MG63 (cell line): ENCODE results near the gene HOXB8. TPM values are rescaled to one million over a fixed set of nuclear protein-coding genes. Genes with fewer than 3 reads are reported as not detected.

ENCODE experiments used
- DNase-seq: peaks from one replicate; pipeline ENCODE4 v3.0.0-alpha.2; 2020
- H3K27me3 ChIP-seq: fragments of 250-450 bp; sonication (Bioruptor Pico); 2 replicates; pipeline ENCODE4 v1.5.1; 2020; ENCODE audit warnings: mild to moderate bottlenecking, moderate library complexity
- H3K36me3 ChIP-seq: fragments of 250-450 bp; sonication (Bioruptor Pico); 2 replicates; pipeline ENCODE4 v1.5.1; 2020; ENCODE audit warnings: mild to moderate bottlenecking, moderate library complexity
- H3K4me3 ChIP-seq: fragments of 250-450 bp; sonication (Bioruptor Pico); 2 replicates; pipeline ENCODE4 v1.5.1; 2020; ENCODE audit warnings: mild to moderate bottlenecking, moderate library complexity
- H3K9me3 ChIP-seq: fragments of 250-450 bp; sonication (Bioruptor Pico); 2 replicates; pipeline ENCODE4 v1.5.1; 2020; ENCODE audit warnings: mild to moderate bottlenecking, moderate library complexity
- total RNA-seq: library from RNA; depleted of rRNA; stranded (reverse); fragments of >200 nt; shearing (Covaris generic); gene quantifications from 2 replicates; pipeline ENCODE4 v1.2.3, GENCODE V29; 2014; ENCODE audit warnings: low replicate concordance

Gene HOXB8
- total RNA-seq, 1 experiment from 2014 or later = 3.8 TPM

DNA sequence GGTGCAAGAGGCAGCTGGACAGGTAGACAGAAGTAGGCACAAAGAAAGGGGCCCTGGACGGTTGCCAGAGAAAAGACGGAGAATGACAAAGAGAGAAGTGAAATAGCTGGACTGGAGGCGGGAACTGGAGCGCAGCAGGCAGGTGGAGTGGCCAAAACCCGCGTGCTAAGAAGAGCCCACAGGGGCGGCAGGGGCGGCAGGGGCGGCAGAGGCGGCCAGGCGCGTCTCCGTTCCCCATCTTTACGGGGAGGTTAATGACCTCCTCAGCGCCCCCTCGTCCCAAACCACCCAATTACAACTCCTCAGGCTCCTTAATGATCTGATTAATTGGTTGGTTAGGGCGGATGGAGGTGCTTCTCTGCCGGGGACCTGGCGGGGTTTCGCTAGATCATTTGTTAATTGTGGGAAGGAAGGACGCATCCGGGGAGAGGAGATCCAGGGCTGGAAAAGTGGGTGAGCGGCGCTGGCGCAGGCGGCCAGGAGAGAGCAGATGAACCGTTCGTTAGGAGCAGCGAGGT, 26.5 kb upstream of the HOXB8 start:
- Histone ChIP-seq H3K4me3 (no peak overlapping the region), H3K27me3 (no peaks in the 10 kb centered on the region), H3K9me3 (no peaks in the 10 kb centered on the region; the same call in 1 of the 2 replicates), H3K36me3 (peaks cover 67% of the 10 kb centered on the region)
- no peak for DNase-seq

- Histone ChIP-seq H3K27me3 (no peaks in the 10 kb centered on the region), H3K4me3 (no peak overlapping the region), H3K36me3 (peaks cover 68% of the 10 kb centered on the region), H3K9me3 (no peaks in the 10 kb centered on the region)
- no peak for DNase-seq
Measured at GRCh38 chr17:48640858-48641180, 25.7 kb upstream of the HOXB8 start.

GRCh38 chr17:48639982-48640857, 25.1 kb upstream of the HOXB8 start:
- H3K4me3 ChIP-seq = no peak overlapping the region
- no peaks in the 10 kb centered on the region for H3K9me3 ChIP-seq
- DNase-seq = no peak
- no peaks in the 10 kb centered on the region for H3K27me3 ChIP-seq
- peaks cover 74% of the 10 kb centered on the region for H3K36me3 ChIP-seq

DNA sequence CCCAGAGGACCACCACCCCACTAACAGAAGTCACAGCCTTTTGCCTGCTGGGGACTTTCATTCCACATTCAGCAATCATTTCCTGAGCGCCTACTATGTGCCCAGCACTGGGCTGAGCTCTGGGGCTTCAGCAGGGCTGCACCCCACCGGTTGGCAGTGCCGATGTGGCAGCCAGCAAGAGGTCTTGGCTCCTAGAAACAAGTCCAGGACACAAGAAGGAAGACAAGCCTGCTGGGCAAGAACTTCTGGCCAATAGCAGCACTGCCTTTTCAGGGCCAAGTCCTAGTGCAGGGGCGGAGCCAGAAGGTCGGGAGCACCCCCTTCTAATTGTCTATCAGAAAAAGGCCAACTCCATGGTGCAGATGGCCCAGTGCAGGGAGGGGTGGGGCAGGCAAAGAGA, 24.0 kb upstream of the HOXB8 start:
- DNase-seq = peak; percentile 29
- Histone ChIP-seq H3K9me3 (no peaks in the 10 kb centered on the region), H3K4me3 (no peak overlapping the region), H3K27me3 (no peaks in the 10 kb centered on the region), H3K36me3 (peaks cover 79% of the 10 kb centered on the region)

GRCh38 chr17:48637323-48638260, 22.5 kb upstream of the HOXB8 start:
- Histone ChIP-seq H3K36me3 (peaks cover 73% of the 10 kb centered on the region), H3K9me3 (no peaks in the 10 kb centered on the region), H3K4me3 (no peak overlapping the region), H3K27me3 (no peaks in the 10 kb centered on the region)
- DNase-seq = no peak

DNA sequence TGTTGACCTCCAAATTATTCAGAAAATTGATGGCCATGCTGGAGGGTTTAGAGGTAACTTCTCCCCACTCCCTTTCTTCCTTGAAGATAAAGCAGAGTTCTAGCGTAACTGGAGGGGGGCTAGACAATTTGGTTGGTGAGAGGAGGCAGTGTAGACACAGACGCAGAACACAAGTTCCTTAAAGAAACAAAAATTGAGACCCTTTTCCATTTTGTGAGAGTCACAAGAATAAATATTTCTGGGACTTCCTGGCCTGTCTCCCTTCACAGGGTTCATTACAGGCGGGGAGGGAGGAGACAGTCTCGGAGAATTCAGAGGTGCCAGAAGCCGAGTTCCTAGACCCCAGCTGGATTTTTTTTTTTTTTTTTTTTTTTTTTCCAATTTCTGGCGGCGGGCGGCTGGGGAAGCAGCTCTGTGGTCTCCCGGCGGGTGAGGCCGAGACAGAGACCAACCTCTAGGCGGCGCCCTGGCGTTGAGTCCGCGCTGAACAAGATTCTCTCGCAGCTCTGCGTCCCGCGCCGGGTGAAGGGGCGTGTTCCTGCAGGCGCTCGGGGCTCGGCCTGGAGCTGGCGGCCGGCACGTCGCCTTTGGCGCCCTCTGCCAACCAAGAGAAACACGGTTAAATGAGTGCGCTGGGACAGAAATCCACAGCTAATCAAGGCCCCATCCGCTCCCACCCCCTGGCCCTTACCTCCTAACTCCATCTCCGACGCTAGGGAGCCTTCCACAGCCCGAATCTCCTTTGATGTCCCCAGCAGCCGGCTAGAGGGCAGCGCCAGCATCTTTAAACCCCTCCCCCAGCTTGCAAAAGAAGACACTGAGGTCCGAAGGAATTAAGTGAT, 21.3 kb upstream of the HOXB8 start:
- DNase-seq = no peak
- no peaks in the 10 kb centered on the region for H3K9me3 ChIP-seq

DNA sequence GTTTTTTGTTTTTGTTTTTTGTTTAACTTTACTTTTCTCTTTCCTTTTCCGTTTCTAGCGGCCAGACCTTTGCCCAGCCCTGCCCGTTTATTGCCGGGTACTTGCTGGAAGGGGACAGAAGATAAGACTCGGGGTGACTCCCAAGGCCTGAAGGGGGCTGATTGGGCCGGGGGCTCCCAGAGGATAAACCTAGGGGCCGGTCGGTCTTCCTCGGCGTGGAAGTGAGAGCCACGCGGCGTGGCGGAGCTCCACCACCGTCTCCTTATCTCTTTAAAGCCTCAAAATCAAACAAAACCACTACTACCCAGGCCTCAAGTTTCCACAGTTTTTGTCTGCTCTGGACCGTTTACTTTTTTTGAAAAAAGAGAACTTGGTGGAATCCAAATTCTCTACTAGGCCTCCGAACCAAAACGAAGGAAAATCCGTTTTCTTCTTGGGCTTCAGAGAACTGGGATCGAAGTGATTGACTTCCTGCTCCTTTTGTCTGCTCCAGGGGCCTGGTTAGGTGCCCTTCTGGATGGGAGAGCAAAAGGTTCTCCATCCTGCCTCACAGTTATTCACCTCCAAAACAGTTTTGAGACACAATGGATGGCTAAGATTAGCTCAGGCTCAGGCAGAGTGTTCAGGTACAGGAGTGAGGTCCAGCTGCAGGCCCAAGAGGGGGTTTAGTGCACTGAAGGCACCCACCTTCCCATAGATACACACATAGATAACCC, 19.6 kb upstream of the HOXB8 start:
- Histone ChIP-seq H3K27me3 (no peaks in the 10 kb centered on the region), H3K9me3 (no peaks in the 10 kb centered on the region), H3K36me3 (peaks cover 74% of the 10 kb centered on the region), H3K4me3 (no peak overlapping the region)
- no peak for DNase-seq

More for the DNA sequence above, 21.3 kb upstream of the HOXB8 start:
- H3K27me3 ChIP-seq = no peaks in the 10 kb centered on the region
- H3K36me3 ChIP-seq = peaks cover 70% of the 10 kb centered on the region
- no peak overlapping the region for H3K4me3 ChIP-seq

DNA sequence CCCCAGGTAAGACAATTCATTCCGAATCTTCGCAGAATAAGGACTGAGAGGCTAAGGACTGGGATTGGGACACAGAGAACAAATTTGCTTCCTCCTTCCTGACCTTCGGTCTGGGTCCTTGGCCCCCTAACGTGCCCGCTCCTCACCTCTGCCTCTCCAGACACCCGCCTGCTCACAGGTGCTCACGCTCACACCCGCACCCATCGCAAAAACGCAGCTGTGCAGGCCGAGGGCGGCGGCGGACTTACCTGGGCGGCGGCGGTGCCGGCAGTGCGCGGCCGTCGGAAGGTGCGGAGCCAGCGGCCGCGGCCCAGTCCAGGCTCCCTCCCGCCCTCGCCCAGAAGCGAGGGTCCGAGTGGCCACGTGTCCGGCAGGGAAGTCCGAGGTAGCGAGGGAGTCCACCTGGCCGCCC, 18.2 kb upstream of the HOXB8 start:
- H3K9me3 ChIP-seq = no peaks in the 10 kb centered on the region
- no peak overlapping the region for H3K4me3 ChIP-seq
- DNase-seq = no peak
- H3K27me3 ChIP-seq = no peaks in the 10 kb centered on the region
- H3K36me3 ChIP-seq = peaks cover 66% of the 10 kb centered on the region

DNA sequence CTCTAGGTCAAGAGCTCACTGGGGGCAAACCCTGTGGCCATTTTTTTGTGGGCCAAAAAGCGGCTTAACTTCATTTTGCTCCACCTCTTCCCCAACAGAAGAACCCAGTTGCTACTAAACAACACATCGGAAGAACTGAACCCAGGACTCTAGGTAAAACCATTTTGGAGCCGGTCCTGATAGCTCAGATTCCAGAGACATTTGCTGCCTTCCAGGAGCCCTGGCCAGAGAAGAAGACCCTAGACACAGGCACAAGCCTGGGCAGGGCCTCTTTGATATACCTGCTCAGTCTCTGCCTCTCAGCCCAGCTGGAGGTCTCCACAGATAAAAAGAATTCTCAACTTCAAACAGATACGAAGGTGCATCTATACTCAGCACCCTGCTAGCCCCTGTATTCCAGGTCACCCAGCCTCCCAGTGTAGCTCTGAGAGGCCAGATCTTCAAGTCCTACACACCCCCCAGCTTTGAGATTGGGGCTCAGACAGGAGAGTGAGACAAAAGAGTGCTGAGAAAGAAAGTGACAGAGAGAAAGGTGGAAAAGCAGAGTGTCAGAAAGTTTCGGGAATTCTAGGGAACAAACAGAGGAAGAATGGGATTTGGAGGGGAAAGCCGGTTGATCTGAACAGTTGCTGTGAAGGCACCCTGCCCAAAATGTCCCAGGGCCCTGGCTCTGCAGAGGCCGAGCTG, 17.6 kb upstream of the HOXB8 start:
- no peaks in the 10 kb centered on the region for H3K27me3 ChIP-seq
- no peak for DNase-seq
- no peak overlapping the region for H3K4me3 ChIP-seq
- H3K9me3 ChIP-seq = no peaks in the 10 kb centered on the region
- H3K36me3 ChIP-seq = peaks cover 61% of the 10 kb centered on the region

GRCh38 chr17:48631693-48632578, 16.8 kb upstream of the HOXB8 start:
- no peak overlapping the region for H3K4me3 ChIP-seq
- DNase-seq = no peak
- no peaks in the 10 kb centered on the region for H3K9me3 ChIP-seq
- H3K27me3 ChIP-seq = no peaks in the 10 kb centered on the region
- peaks cover 53% of the 10 kb centered on the region for H3K36me3 ChIP-seq

DNA sequence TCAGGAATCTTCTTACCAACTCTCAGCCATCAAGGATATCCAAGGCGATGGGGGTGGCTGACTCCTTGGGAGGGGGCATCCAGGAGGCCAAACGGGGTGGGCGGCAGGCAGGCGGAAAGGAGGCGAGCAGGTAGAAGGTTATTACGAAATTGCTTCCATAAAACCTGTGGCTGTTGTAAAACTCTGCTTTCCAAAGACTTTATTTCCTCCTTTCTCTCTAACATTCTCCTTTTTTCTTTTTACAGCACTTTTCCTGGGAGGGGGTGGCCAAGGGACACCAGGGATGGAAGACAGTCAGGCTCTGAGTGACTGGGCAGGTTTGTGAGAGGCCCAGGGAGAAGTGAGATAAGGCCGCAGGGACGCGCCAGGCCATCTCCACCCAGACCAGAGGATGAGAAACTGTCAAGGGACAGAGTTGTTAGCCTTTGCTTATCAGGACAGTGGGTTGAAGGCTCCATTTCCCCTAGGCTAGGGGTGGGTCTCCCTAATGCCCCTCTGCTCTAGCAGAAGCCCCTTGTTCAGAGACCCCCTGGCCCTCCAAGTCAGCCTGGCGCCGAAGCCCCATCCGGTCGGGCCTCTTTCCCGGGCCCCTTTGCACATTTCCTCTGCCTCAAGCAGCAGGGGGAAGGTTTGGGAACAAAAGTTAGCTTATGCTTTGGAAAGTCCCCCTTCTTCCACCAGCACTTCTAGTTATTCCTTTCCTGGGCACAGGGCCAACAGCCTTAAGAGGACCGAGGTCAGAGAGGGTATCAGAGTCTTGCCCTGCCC, 16.0 kb upstream of the HOXB8 start:
- no peak overlapping the region for H3K4me3 ChIP-seq
- peaks cover 46% of the 10 kb centered on the region for H3K36me3 ChIP-seq
- no peaks in the 10 kb centered on the region for H3K9me3 ChIP-seq
- no peak for DNase-seq
- H3K27me3 ChIP-seq = no peaks in the 10 kb centered on the region

- no peaks in the 10 kb centered on the region for H3K9me3 ChIP-seq
- H3K4me3 ChIP-seq = no peak overlapping the region
- H3K27me3 ChIP-seq = no peaks in the 10 kb centered on the region
- peaks cover 38% of the 10 kb centered on the region for H3K36me3 ChIP-seq
- no peak for DNase-seq
Measured at GRCh38 chr17:48630009-48630924, 15.2 kb upstream of the HOXB8 start.

DNA sequence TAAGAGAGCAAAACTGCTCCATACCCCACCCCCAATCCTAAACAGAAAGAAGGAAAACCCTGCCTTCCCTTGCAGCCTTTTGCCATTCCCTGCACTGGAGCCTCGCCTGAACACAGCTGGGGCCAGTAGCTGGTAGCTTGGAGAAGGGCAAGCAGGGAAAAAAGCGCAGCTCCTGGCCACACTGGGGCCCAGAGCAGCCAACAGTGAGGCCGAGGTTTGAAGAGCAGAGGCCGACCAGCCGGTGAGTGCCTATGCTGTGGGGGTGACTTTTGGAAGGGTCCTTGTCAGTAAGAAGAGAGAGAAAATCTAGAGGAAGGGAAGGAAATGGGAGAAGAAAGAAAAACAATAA, 14.3 kb upstream of the HOXB8 start:
- no peak for DNase-seq
- Histone ChIP-seq H3K36me3 (peaks cover 29% of the 10 kb centered on the region), H3K4me3 (no peak overlapping the region), H3K9me3 (no peaks in the 10 kb centered on the region), H3K27me3 (no peaks in the 10 kb centered on the region)
